K562 (cell line): ENCODE results near the gene DOCK1. TPM values are rescaled to one million over a fixed set of nuclear protein-coding genes. Genes with fewer than 3 reads are reported as not detected.

ENCODE experiments used
- ATAC-seq: fragments of 200-7000 bp; cut with Tn5 transposase; 3 replicates; pipeline ENCODE4 v1.9.1; 2020; ENCODE audit warnings: moderate library complexity
- BruUV-seq: library from RNA; stranded (reverse); fragments of 400-500 nt; replicated peaks from 2 replicates; lab custom pipeline; 2021; lab: Mats Ljungman, UMichigan
- CTCF ChIA-PET: fragments of 300-600 bp; formaldehyde crosslinking; extraction: SDS; loops from one replicate; lab custom pipeline; 2021; ENCODE audit warnings: low intra/inter-chr PET ratio; lab: Yijun Ruan, JAX
- POLR2A ChIA-PET: fragments of 300-600, 350-650 bp; sonication (Branson Sonifier 250); formaldehyde crosslinking; extraction: SDS; loops from one replicate; lab custom pipeline; 2021; ENCODE audit warnings: antibody characterized with exemption, inconsistent platforms; lab: Yijun Ruan, JAX
- DNase-seq, 4 experiments: peaks; one replicate each; pipeline versions ENCODE4 v3.0.0 to v3.0.0-alpha.2; 2011 to 2018; ENCODE audit warnings: low spot score in 3 of 4, mixed read lengths in 3 of 4; ENCODE audit errors: extremely low read depth in 1 of 4
- FAIRE-seq: peaks from 2 replicates; lab custom pipeline; 2011; peaks lifted over from hg19 to GRCh38; lab: Jason Lieb, UNC
- H2AFZ ChIP-seq: 2 replicates; pipeline ENCODE4 v1.6.0; 2011; ENCODE audit warnings: low read depth, low read length, control low read depth, inconsistent platforms
- H3K27ac ChIP-seq: fragments of 200-600 bp; 3 replicates; pipeline ENCODE4 v1.8.0; 2011; ENCODE audit warnings: low read depth, mild to moderate bottlenecking, control low read depth, inconsistent platforms, low read length, moderate library complexity, mixed read lengths; ENCODE audit errors: extremely low read depth
- H3K27me3 ChIP-seq, 2 experiments: fragments of 300-600 bp in 1 of 2; 2 replicates in 1 of 2; 3 replicates in 1 of 2; pipeline versions ENCODE4 v1.6.0 to v1.8.0; 2011; ENCODE audit warnings: inconsistent platforms in 2 of 2, low read length in 2 of 2, mild to moderate bottlenecking in 1 of 2, mixed read lengths in 1 of 2, moderate library complexity in 1 of 2; ENCODE audit not compliant: control insufficient read depth in 2 of 2, insufficient read depth in 2 of 2
- H3K36me3 ChIP-seq: fragments of 300-600 bp; 3 replicates; pipeline ENCODE4 v1.8.0; 2011; ENCODE audit warnings: mild to moderate bottlenecking, low read length, inconsistent platforms; ENCODE audit not compliant: control insufficient read depth, insufficient read depth
- H3K4me1 ChIP-seq, 2 experiments: fragments of 200-600 bp in 1 of 2; replicated peaks in 1 of 2; 2 replicates in 1 of 2; 3 replicates in 1 of 2; pipeline versions ENCODE4 v1.5.1 to v1.8.0; 2011; ENCODE audit warnings: inconsistent platforms in 2 of 2, low read length in 2 of 2, mild to moderate bottlenecking in 1 of 2, mixed read lengths in 1 of 2, moderate library complexity in 1 of 2; ENCODE audit not compliant: control insufficient read depth in 2 of 2, insufficient read depth in 2 of 2
- H3K4me2 ChIP-seq: 2 replicates; pipeline ENCODE4 v1.6.1; 2011; ENCODE audit warnings: low read length, control low read depth, inconsistent platforms, mixed read lengths; ENCODE audit not compliant: insufficient read depth
- H3K4me3 ChIP-seq: fragments of 200-600 bp; sonication (generic), shearing (Covaris generic); 2 replicates; pipeline ENCODE4 v1.5.1; 2016; ENCODE audit warnings: control low read depth, inconsistent platforms
- H3K79me2 ChIP-seq: fragments of 200-600 bp; 3 replicates; pipeline ENCODE4 v1.8.0; 2011; ENCODE audit warnings: low read length, inconsistent platforms; ENCODE audit not compliant: control insufficient read depth, insufficient read depth
- H3K9ac ChIP-seq, 2 experiments: 2 replicates each; pipeline versions ENCODE4 v1.6.0 to v1.6.1; 2011; ENCODE audit warnings: low read depth in 2 of 2, low read length in 2 of 2, control low read depth in 1 of 2, inconsistent platforms in 1 of 2, mild to moderate bottlenecking in 1 of 2, mixed read lengths in 1 of 2; ENCODE audit not compliant: insufficient read depth in 1 of 2
- H3K9me1 ChIP-seq: one replicate; pipeline ENCODE4 v1.6.0; 2011; ENCODE audit warnings: inconsistent platforms, mild to moderate bottlenecking, low read length, moderate library complexity; ENCODE audit not compliant: control insufficient read depth, insufficient read depth
- H3K9me3 ChIP-seq: replicated peaks from 2 replicates; pipeline ENCODE4 v1.5.1; 2011; ENCODE audit warnings: low read depth, low read length, inconsistent platforms; ENCODE audit not compliant: control insufficient read depth, insufficient read depth
- H4K20me1 ChIP-seq: replicated peaks from 2 replicates; pipeline ENCODE4 v1.6.1; 2011; ENCODE audit warnings: low read length, inconsistent platforms, mixed read lengths; ENCODE audit not compliant: control insufficient read depth, insufficient read depth
- CBX3 ChIP-seq, 2 experiments: IDR thresholded peaks; 1 replicate in 1 of 2; 2 replicates in 1 of 2; pipeline ENCODE4 v1.6.1; 2012; ENCODE audit warnings: inconsistent platforms in 2 of 2, low read length in 2 of 2, borderline replicate concordance in 1 of 2, control low read depth in 1 of 2
- MCM5 ChIP-seq: fragments of 450-650 bp; IDR thresholded peaks from 2 replicates; pipeline ENCODE4 v1.6.1; 2016; ENCODE audit warnings: low read depth
- MTF1 ChIP-seq: fragments of 250-450 bp; sonication (Bioruptor Pico); IDR thresholded peaks from 2 replicates; pipeline ENCODE4 v1.9.0; 2021; ENCODE audit warnings: moderate library complexity, mild to moderate bottlenecking, inconsistent platforms, borderline replicate concordance
- POLR2G ChIP-seq: fragments of 200-400 bp; formaldehyde crosslinking; IDR thresholded peaks from 2 replicates; pipeline ENCODE4 v1.6.1; 2017; ENCODE audit warnings: low read depth, mild to moderate bottlenecking, antibody characterized with exemption, low read length, moderate library complexity
- RAD21 ChIP-seq, 2 experiments: fragments of 250-450 bp in 1 of 2; fragments of 450-650 bp in 1 of 2; sonication (Bioruptor Pico) in 1 of 2; formaldehyde crosslinking in 1 of 2; IDR thresholded peaks in 1 of 2; conservative IDR thresholded peaks in 1 of 2; 2 replicates each; pipeline versions ENCODE4 v1.4.0 to v1.8.0; 2020 to 2022; ENCODE audit warnings: mild to moderate bottlenecking in 2 of 2, moderate library complexity in 1 of 2
- RCOR1 ChIP-seq, 2 experiments: IDR thresholded peaks; 2 replicates each; pipeline ENCODE4 v1.6.1; 2012; ENCODE audit warnings: low read depth in 2 of 2, low read length in 2 of 2, borderline replicate concordance in 1 of 2, improper control_type of control experiment in 1 of 2
- SMAD2 ChIP-seq: fragments of 150-350 bp; IDR thresholded peaks from 2 replicates; pipeline ENCODE4 v1.6.1; 2014; ENCODE audit warnings: low read depth, mild to moderate bottlenecking, low read length
- TAF7 ChIP-seq: fragments of 450-650 bp; IDR thresholded peaks from 2 replicates; pipeline ENCODE4 v1.6.1; 2016; ENCODE audit warnings: missing genetic modification characterization, missing compliant biosample characterization
- TAL1 ChIP-seq: fragments of 450-650 bp; IDR thresholded peaks from 2 replicates; pipeline ENCODE4 v1.6.1; 2016; ENCODE audit warnings: mild to moderate bottlenecking
- YBX1 ChIP-seq: fragments of 450-650 bp; IDR thresholded peaks from 2 replicates; pipeline ENCODE4 v1.7.1; 2016; ENCODE audit warnings: mild to moderate bottlenecking
- ZFP36 ChIP-seq: fragments of 150-350 bp; IDR thresholded peaks from 2 replicates; pipeline ENCODE4 v1.6.1; 2018; ENCODE audit warnings: low read length, low read depth; ENCODE audit not compliant: partially characterized antibody
- WGBS: fragments of 100-300 bp; shearing (Covaris generic); methylation state at CpG from one replicate; pipeline ENCODE4 v1.1.6; 2016; ENCODE audit warnings: low coverage, mixed read lengths; ENCODE audit not compliant: insufficient coverage; ENCODE audit errors: missing lambda C conversion rate; 5-methylcytosine and 5-hydroxymethylcytosine counted together
- in situ Hi-C: fragments of 300-500 bp; cut with MboI; formaldehyde crosslinking; loops from 4 replicates; pipeline ENCODE4 v1.15.0; 2018; ENCODE audit warnings: inconsistent platforms, mixed read lengths
- intact Hi-C: fragments of 100-400 bp; cut with micrococcal nuclease; formaldehyde crosslinking; loops from 2 replicates; pipeline ENCODE4 v1.14.2; 2022
- polyA plus RNA-seq, 8 experiments: library from polyadenylated mRNA; depleted of rRNA in 4 of 8; stranded (reverse) in 5 of 8; unstranded in 3 of 8; fragments of >200 nt; fragmentation: Nextera tagmentation in 2 of 8; fragmentation: Illumina TruSeq in 1 of 8; extraction: Ambion mirVana in 2 of 8; extraction: Trizol in 1 of 8; gene quantifications; 2 replicates each; pipeline versions ENCODE4 v1.2.1 to v1.2.3, GENCODE V29; 2011 to 2014; ENCODE audit warnings: inconsistent platforms in 1 of 8, missing spikeins in 1 of 8
- total RNA-seq, 7 experiments: library from RNA; depleted of rRNA in 6 of 7; stranded (reverse); fragments of >200 nt in 6 of 7; fragmentation: Illumina TruSeq in 2 of 7; extraction: Trizol in 2 of 7; gene quantifications; 2 replicates each; pipeline versions ENCODE4 v1.2.1 to v1.2.3, GENCODE V29; 2011 to 2021; ENCODE audit warnings: low replicate concordance in 1 of 7
- TF ChIP-seq, protein P1 (sequence below): sonication (generic); formaldehyde crosslinking; IDR thresholded peaks from 2 replicates; pipeline ENCODE4 v1.8.0; 2022; ENCODE audit warnings: missing genetic modification reagents, mild to moderate bottlenecking, borderline replicate concordance
- TF ChIP-seq, protein P2 (sequence below): sonication (generic); formaldehyde crosslinking; IDR thresholded peaks from 2 replicates; pipeline ENCODE4 v1.8.0; 2022; ENCODE audit warnings: mild to moderate bottlenecking, missing genetic modification reagents, borderline replicate concordance
- TF ChIP-seq, protein P3 (sequence below): fragments of 450-650 bp; IDR thresholded peaks from 2 replicates; pipeline ENCODE4 v1.6.1; 2018; ENCODE audit not compliant: partially characterized antibody
- TF ChIP-seq, protein P4 (sequence below): fragments of 450-650 bp; formaldehyde crosslinking; IDR thresholded peaks from 2 replicates; pipeline ENCODE4 v1.4.0; 2020; ENCODE audit warnings: mild to moderate bottlenecking, moderate library complexity

Gene DOCK1
- total and polyA plus RNA-seq, 9 of the 15 experiments (the other 6 are each of a cell fraction or from before 2014, with no cell fraction given): 0.31 TPM; not detected in 8

DNA sequence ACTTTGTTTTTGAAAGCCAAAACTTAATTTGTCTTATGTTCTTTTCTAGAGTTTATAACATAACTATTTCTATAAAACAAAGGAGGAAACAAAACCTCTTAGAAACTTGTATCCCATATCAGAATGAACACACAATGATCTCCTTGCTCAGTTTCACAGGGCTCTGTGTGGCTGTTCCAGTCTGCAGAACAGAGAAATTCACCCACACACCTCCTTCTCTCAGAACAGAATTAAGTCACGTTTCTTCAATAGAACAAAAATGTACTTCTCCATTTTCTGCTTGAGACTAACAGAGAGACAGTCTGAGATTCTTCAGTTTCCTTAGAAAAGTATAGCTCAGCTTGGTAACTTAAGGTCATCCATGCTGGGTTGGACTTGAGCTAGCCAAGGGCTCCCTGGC is 15.8 kb upstream of the DOCK1 start:
- no peaks in the 10 kb centered on the region for H3K9me3 ChIP-seq
- no peak for FAIRE-seq
- BruUV-seq: no TSS peak
- TF ChIP-seq, protein P1, sequence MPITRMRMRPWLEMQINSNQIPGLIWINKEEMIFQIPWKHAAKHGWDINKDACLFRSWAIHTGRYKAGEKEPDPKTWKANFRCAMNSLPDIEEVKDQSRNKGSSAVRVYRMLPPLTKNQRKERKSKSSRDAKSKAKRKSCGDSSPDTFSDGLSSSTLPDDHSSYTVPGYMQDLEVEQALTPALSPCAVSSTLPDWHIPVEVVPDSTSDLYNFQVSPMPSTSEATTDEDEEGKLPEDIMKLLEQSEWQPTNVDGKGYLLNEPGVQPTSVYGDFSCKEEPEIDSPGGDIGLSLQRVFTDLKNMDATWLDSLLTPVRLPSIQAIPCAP (CRISPR knock-in tag): no peak
- TF ChIP-seq MTF1 (CRISPR knock-in tag): no peak
- TF ChIP-seq TAF7 (tag): no peak
- no peak for TF ChIP-seq YBX1
- no peak for TF ChIP-seq CBX3 (IDR thresholded peaks at IDR 0.05; ENCODE audit: borderline replicate concordance in 1 of 2, low read length in 2 of 2)
- TF ChIP-seq POLR2G: no peak
- no peak for TF ChIP-seq RAD21 (CRISPR knock-in tag; conservative IDR thresholded peaks at IDR 0.05 in 1 of 2, IDR thresholded peaks at IDR 0.05 in 1 of 2)
- TF ChIP-seq, protein P2, sequence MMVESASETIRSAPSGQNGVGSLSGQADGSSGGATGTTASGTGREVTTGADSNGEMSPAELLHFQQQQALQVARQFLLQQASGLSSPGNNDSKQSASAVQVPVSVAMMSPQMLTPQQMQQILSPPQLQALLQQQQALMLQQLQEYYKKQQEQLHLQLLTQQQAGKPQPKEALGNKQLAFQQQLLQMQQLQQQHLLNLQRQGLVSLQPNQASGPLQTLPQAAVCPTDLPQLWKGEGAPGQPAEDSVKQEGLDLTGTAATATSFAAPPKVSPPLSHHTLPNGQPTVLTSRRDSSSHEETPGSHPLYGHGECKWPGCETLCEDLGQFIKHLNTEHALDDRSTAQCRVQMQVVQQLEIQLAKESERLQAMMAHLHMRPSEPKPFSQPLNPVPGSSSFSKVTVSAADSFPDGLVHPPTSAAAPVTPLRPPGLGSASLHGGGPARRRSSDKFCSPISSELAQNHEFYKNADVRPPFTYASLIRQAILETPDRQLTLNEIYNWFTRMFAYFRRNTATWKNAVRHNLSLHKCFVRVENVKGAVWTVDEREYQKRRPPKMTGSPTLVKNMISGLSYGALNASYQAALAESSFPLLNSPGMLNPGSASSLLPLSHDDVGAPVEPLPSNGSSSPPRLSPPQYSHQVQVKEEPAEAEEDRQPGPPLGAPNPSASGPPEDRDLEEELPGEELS (CRISPR knock-in tag): no peak
- TF ChIP-seq, protein P3, sequence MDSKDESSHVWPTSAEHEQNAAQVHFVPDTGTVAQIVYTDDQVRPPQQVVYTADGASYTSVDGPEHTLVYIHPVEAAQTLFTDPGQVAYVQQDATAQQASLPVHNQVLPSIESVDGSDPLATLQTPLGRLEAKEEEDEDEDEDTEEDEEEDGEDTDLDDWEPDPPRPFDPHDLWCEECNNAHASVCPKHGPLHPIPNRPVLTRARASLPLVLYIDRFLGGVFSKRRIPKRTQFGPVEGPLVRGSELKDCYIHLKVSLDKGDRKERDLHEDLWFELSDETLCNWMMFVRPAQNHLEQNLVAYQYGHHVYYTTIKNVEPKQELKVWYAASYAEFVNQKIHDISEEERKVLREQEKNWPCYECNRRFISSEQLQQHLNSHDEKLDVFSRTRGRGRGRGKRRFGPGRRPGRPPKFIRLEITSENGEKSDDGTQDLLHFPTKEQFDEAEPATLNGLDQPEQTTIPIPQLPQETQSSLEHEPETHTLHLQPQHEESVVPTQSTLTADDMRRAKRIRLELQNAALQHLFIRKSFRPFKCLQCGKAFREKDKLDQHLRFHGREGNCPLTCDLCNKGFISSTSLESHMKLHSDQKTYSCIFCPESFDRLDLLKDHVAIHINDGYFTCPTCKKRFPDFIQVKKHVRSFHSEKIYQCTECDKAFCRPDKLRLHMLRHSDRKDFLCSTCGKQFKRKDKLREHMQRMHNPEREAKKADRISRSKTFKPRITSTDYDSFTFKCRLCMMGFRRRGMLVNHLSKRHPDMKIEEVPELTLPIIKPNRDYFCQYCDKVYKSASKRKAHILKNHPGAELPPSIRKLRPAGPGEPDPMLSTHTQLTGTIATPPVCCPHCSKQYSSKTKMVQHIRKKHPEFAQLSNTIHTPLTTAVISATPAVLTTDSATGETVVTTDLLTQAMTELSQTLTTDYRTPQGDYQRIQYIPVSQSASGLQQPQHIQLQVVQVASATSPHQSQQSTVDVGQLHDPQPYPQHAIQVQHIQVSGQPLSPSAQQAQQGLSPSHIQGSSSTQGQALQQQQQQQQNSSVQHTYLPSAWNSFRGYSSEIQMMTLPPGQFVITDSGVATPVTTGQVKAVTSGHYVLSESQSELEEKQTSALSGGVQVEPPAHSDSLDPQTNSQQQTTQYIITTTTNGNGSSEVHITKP: no peak
- no peak for TF ChIP-seq SMAD2
- TF ChIP-seq, protein P4, sequence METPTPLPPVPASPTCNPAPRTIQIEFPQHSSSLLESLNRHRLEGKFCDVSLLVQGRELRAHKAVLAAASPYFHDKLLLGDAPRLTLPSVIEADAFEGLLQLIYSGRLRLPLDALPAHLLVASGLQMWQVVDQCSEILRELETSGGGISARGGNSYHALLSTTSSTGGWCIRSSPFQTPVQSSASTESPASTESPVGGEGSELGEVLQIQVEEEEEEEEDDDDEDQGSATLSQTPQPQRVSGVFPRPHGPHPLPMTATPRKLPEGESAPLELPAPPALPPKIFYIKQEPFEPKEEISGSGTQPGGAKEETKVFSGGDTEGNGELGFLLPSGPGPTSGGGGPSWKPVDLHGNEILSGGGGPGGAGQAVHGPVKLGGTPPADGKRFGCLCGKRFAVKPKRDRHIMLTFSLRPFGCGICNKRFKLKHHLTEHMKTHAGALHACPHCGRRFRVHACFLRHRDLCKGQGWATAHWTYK: no peak
- no peak for TF ChIP-seq TAL1
- no peak for TF ChIP-seq RCOR1 (IDR thresholded peaks at IDR 0.05; ENCODE audit: borderline replicate concordance in 1 of 2, low read depth in 2 of 2, low read length in 2 of 2)
- no peak for TF ChIP-seq ZFP36
- TF ChIP-seq MCM5: no peak
- H3K4me2 ChIP-seq: no peak overlapping the region
- H3K27ac ChIP-seq: no peak overlapping the region
- ChIA-PET POLR2A (interaction anchor here (0.7 kb wide), 1 partner anchor 85 kb away, joined by 3 read pairs; no protein-coding TSS in a partner anchor), CTCF (no interaction called here)
- no peak for DNase-seq
- no peak overlapping the region for H3K9ac ChIP-seq
- no peaks in the 10 kb centered on the region for H3K27me3 ChIP-seq
- no peak for ATAC-seq
- H3K9me1 ChIP-seq: no peaks in the 10 kb centered on the region
- H3K4me1 ChIP-seq: no peaks in the 10 kb centered on the region
- no peak overlapping the region for H2AFZ ChIP-seq
- in situ Hi-C loops (no loop called here), intact Hi-C loops (no loop called here)
- 0% methylated on average over 1 of the region's 1 CpG for WGBS
- H3K36me3 ChIP-seq: no peaks in the 10 kb centered on the region
- H3K79me2 ChIP-seq: no peaks in the 10 kb centered on the region
- H3K4me3 ChIP-seq: no peak overlapping the region
- no peaks in the 10 kb centered on the region for H4K20me1 ChIP-seq
